Measurements from ENCODE around the gene RNASEL.
A peak's percentile ranks its signal among the peaks of the same experiment; 100 is the strongest.

Gene RNASEL

GRCh38 chr1:182587666-182588499 is 1.2 kb downstream of the RNASEL start:
- TF ChIP-seq, protein P1, sequence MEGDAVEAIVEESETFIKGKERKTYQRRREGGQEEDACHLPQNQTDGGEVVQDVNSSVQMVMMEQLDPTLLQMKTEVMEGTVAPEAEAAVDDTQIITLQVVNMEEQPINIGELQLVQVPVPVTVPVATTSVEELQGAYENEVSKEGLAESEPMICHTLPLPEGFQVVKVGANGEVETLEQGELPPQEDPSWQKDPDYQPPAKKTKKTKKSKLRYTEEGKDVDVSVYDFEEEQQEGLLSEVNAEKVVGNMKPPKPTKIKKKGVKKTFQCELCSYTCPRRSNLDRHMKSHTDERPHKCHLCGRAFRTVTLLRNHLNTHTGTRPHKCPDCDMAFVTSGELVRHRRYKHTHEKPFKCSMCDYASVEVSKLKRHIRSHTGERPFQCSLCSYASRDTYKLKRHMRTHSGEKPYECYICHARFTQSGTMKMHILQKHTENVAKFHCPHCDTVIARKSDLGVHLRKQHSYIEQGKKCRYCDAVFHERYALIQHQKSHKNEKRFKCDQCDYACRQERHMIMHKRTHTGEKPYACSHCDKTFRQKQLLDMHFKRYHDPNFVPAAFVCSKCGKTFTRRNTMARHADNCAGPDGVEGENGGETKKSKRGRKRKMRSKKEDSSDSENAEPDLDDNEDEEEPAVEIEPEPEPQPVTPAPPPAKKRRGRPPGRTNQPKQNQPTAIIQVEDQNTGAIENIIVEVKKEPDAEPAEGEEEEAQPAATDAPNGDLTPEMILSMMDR (IDR thresholded peaks at IDR 0.05): no peak
- H3K36me3 ChIP-seq (ENCODE audit: control insufficient read depth, insufficient read depth, low read length): no peaks in the 10 kb centered on the region
- H3K4me2 ChIP-seq (ENCODE audit: low read length): peak overlapping the region; percentile 61
- H3K79me2 ChIP-seq: no peaks in the 10 kb centered on the region
- peak overlapping the region; percentile 84 for H2AFZ ChIP-seq
- H3K4me1 ChIP-seq: peaks cover 4% of the 10 kb centered on the region
- no peak overlapping the region for H3K27ac ChIP-seq
- H3K27me3 ChIP-seq (ENCODE audit: control insufficient read depth, insufficient read depth, low read length): no peaks in the 10 kb centered on the region
- peak overlapping the region; percentile 83 for H3K4me3 ChIP-seq (ENCODE audit: low read depth, low read length)
- no peak overlapping the region for H3K9ac ChIP-seq
- no peaks in the 10 kb centered on the region for H3K9me3 ChIP-seq (ENCODE audit: control insufficient read depth, low read length)

DNA sequence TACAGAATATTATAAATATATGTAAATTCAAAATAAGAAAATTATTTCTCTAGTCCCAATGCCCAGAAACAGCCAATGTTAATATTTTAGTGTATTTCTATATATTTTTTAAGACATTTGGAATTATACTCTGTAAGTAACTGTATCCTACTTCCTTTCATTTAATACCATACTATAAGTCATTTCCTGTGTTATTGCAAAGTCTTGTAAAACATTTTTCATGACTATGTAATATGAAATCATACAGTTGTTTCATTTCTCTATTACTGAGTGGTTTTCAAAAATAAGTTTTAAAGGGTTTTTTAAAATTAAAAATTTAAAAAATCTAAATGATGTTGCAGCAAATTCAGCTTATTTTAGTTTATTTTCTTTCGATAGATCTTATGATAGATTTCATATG is 2.0 kb downstream of the RNASEL start:
- no peaks in the 10 kb centered on the region for H3K79me2 ChIP-seq
- H3K36me3 ChIP-seq (ENCODE audit: control insufficient read depth, insufficient read depth, low read length): no peaks in the 10 kb centered on the region
- no peaks in the 10 kb centered on the region for H3K9me3 ChIP-seq (ENCODE audit: control insufficient read depth, low read length)
- H3K4me1 ChIP-seq: peaks cover 4% of the 10 kb centered on the region
- no peak overlapping the region for H3K4me2 ChIP-seq (ENCODE audit: low read length)
- no peaks in the 10 kb centered on the region for H3K27me3 ChIP-seq (ENCODE audit: control insufficient read depth, insufficient read depth, low read length)
- H3K4me3 ChIP-seq (ENCODE audit: low read depth, low read length): no peak overlapping the region
- H3K9ac ChIP-seq: no peak overlapping the region
- H3K27ac ChIP-seq: no peak overlapping the region
- no peak overlapping the region for H2AFZ ChIP-seq
- TF ChIP-seq, protein P1 (IDR thresholded peaks at IDR 0.05): no peak

DNA sequence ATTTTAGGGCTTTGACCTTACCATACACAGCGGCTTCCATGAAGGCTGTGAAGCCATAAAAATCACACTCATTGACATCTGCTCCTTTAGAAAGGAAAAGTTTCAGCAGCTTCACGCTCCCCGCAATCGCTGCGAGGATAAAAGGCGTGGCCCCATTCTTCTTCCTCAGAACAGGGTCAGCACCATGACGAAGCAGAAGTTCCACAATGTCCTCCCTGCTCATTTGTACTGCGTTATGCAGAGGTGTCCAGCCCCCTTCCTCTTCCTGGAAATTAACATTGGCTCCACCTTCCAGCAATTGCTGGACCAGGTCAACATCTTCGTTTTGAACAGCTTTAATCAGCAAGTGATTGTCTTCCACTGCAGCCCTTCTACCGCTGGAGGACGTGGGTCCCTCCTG is 2.7 kb downstream of the RNASEL start:
- TF ChIP-seq, protein P1 (IDR thresholded peaks at IDR 0.05): no peak
- Histone ChIP-seq H3K4me2 (ENCODE audit: low read length) (no peak overlapping the region), H3K27me3 (ENCODE audit: control insufficient read depth, insufficient read depth, low read length) (no peaks in the 10 kb centered on the region), H2AFZ (no peak overlapping the region), H3K4me3 (ENCODE audit: low read depth, low read length) (no peak overlapping the region), H3K9me3 (ENCODE audit: control insufficient read depth, low read length) (no peaks in the 10 kb centered on the region), H3K79me2 (no peaks in the 10 kb centered on the region), H3K4me1 (peaks cover 4% of the 10 kb centered on the region), H3K9ac (no peak overlapping the region), H3K36me3 (ENCODE audit: control insufficient read depth, insufficient read depth, low read length) (no peaks in the 10 kb centered on the region), H3K27ac (no peak overlapping the region)

DNA sequence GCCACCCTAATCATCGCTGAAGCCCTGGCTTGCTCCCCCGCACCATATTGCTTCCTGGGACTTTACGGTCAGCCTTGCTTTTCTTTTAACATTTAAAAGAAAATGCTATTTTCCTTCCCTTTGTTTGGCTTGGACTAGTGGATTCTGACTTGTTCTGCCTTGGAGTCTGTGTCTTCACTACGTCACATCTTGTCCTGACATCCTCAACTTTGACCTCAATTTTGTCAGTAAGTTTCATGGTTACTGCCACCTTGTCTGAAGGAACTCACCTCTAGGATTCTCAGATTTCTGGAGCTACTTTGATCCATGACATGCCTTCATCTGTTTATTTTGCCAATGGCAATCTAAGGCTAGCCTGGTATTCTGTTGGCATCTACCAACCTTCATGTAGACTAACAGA is 4.3 kb downstream of the RNASEL start:
- Histone ChIP-seq H3K4me2 (ENCODE audit: low read length) (no peak overlapping the region), H3K27ac (no peak overlapping the region), H3K27me3 (ENCODE audit: control insufficient read depth, insufficient read depth, low read length) (no peaks in the 10 kb centered on the region), H3K36me3 (ENCODE audit: control insufficient read depth, insufficient read depth, low read length) (no peaks in the 10 kb centered on the region), H3K4me1 (peaks cover 4% of the 10 kb centered on the region), H2AFZ (no peak overlapping the region), H3K4me3 (ENCODE audit: low read depth, low read length) (no peak overlapping the region), H3K9ac (no peak overlapping the region), H3K9me3 (ENCODE audit: control insufficient read depth, low read length) (no peaks in the 10 kb centered on the region), H3K79me2 (no peaks in the 10 kb centered on the region)
- TF ChIP-seq, protein P1 (IDR thresholded peaks at IDR 0.05): no peak

GRCh38 chr1:182580736-182581135 is 8.3 kb downstream of the RNASEL start:
- H3K4me1 ChIP-seq: no peaks in the 10 kb centered on the region
- H3K9ac ChIP-seq: no peak overlapping the region
- H3K79me2 ChIP-seq: no peaks in the 10 kb centered on the region
- no peaks in the 10 kb centered on the region for H3K9me3 ChIP-seq (ENCODE audit: control insufficient read depth, low read length)
- no peak overlapping the region for H3K4me3 ChIP-seq (ENCODE audit: low read depth, low read length)
- H3K27me3 ChIP-seq (ENCODE audit: control insufficient read depth, insufficient read depth, low read length): no peaks in the 10 kb centered on the region
- TF ChIP-seq, protein P1 (IDR thresholded peaks at IDR 0.05): no peak
- no peak overlapping the region for H3K27ac ChIP-seq
- H3K36me3 ChIP-seq (ENCODE audit: control insufficient read depth, insufficient read depth, low read length): no peaks in the 10 kb centered on the region
- H3K4me2 ChIP-seq (ENCODE audit: low read length): no peak overlapping the region
- H2AFZ ChIP-seq: no peak overlapping the region
